IPS-15b (cell line): ENCODE data around the gene GJD4.

ENCODE experiments used
- H3K27me3 ChIP-seq: one replicate; pipeline ENCODE4 v1.6.1; 2013; ENCODE audit warnings: low read length; ENCODE audit not compliant: control insufficient read depth, insufficient read depth
- H3K36me3 ChIP-seq: one replicate; pipeline ENCODE4 v1.6.1; 2013; ENCODE audit warnings: low read length; ENCODE audit not compliant: control insufficient read depth, insufficient read depth
- H3K4me1 ChIP-seq: one replicate; pipeline ENCODE4 v1.6.1; 2013; ENCODE audit warnings: mild to moderate bottlenecking, low read length; ENCODE audit not compliant: control insufficient read depth, insufficient read depth
- H3K4me3 ChIP-seq: one replicate; pipeline ENCODE4 v1.5.1; 2013; ENCODE audit warnings: low read depth, low read length
- H3K9ac ChIP-seq: one replicate; pipeline ENCODE4 v1.6.1; 2013; ENCODE audit warnings: low read depth, mild to moderate bottlenecking, low read length
- H3K9me3 ChIP-seq: one replicate; pipeline ENCODE4 v1.6.1; 2013; ENCODE audit warnings: mild to moderate bottlenecking, low read length; ENCODE audit not compliant: control insufficient read depth, insufficient read depth

The GJD4 gene

GRCh38 chr10:35569111-35569707, 35.9 kb upstream of the GJD4 start:
- no peak overlapping the region for H3K4me3 ChIP-seq
- no peak overlapping the region for H3K9ac ChIP-seq
- no peaks in the 10 kb centered on the region for H3K9me3 ChIP-seq
- no peaks in the 10 kb centered on the region for H3K36me3 ChIP-seq
- no peaks in the 10 kb centered on the region for H3K27me3 ChIP-seq
- H3K4me1 ChIP-seq = peaks cover under 1% of the 10 kb centered on the region

GRCh38 chr10:35569836-35570235, 35.3 kb upstream of the GJD4 start:
- Histone ChIP-seq H3K9me3 (no peaks in the 10 kb centered on the region), H3K4me3 (no peak overlapping the region), H3K27me3 (no peaks in the 10 kb centered on the region), H3K4me1 (peaks cover 7% of the 10 kb centered on the region), H3K36me3 (no peaks in the 10 kb centered on the region), H3K9ac (no peak overlapping the region)

- H3K9me3 ChIP-seq = no peaks in the 10 kb centered on the region
Measured at GRCh38 chr10:35570397-35570796, 34.7 kb upstream of the GJD4 start.

DNA sequence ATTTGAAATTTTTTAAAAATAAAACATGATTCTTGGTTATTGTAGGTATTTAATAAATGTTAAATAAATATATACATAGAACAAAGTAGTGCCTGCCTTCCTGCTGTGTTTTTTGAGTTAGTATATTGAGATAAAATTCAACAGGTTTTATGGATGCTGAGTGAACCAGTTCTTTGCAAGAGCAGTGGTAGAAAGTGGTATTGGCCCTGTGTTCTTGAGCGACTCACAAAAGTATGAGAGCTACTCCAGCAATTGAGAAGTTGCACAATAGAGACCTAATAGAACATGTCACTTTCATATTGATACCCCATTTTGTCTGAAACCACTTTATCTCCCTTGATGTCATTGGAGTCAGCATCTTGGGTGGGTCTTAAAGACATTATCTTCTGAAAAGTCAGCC, 32.6 kb upstream of the GJD4 start:
- Histone ChIP-seq H3K4me1 (peaks cover 7% of the 10 kb centered on the region), H3K9ac (no peak overlapping the region), H3K36me3 (no peaks in the 10 kb centered on the region), H3K4me3 (no peak overlapping the region), H3K9me3 (no peaks in the 10 kb centered on the region), H3K27me3 (no peaks in the 10 kb centered on the region)

More at GRCh38 chr10:35570397-35570796, 34.7 kb upstream of the GJD4 start:
- H3K4me3 ChIP-seq = no peak overlapping the region
- peaks cover 7% of the 10 kb centered on the region for H3K4me1 ChIP-seq
- H3K36me3 ChIP-seq = no peaks in the 10 kb centered on the region
- H3K27me3 ChIP-seq = no peaks in the 10 kb centered on the region
- H3K9ac ChIP-seq = no peak overlapping the region

- Histone ChIP-seq H3K9ac (peak overlapping the region; percentile 9), H3K9me3 (no peaks in the 10 kb centered on the region), H3K27me3 (no peaks in the 10 kb centered on the region), H3K4me1 (peaks cover 7% of the 10 kb centered on the region), H3K36me3 (no peaks in the 10 kb centered on the region), H3K4me3 (no peak overlapping the region)
Measured at GRCh38 chr10:35573796-35574195, 31.3 kb upstream of the GJD4 start.

DNA sequence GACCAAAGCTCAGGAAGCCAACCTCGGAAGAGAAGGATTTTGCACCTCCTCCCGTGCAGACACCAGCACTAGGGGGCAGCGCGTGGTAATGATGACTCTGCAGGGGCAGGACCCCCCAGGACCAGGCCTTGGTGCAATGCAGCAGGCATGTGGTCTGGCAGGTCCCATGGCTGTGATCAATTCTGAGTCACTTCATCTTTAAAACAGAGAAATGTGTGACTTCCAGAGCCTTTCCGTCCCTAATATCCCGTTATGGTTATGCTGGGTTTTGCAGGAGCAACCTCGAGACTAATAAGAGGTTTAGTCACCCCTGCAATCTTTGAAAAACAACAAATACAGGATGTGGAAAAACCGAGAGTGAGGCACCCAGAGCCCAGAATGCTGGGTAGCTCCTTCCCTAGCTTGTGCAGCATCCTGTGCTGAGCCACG, 30.2 kb upstream of the GJD4 start:
- Histone ChIP-seq H3K9me3 (no peaks in the 10 kb centered on the region), H3K4me3 (no peak overlapping the region), H3K4me1 (peaks cover 7% of the 10 kb centered on the region), H3K27me3 (no peaks in the 10 kb centered on the region), H3K9ac (no peak overlapping the region), H3K36me3 (no peaks in the 10 kb centered on the region)

DNA sequence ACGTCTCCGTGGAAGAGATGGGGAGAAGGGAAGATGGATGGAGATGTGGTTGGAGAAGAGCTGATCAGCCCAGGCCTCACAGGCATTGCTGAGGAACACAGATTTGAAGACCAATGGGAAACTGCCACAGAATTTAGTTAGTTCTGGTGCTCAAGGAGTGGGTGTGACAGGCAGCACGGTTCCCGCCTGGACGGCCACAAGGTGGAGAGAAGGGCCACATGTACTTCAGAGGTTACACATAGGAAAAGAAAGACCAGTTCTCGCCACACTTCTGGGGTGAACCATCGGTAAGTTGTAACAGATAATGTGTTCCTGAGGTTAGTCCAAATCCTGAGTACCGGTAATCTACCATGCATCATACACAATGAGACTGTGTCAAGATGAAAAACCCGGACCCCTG, 29.5 kb upstream of the GJD4 start:
- H3K9ac ChIP-seq = no peak overlapping the region
- peaks cover 7% of the 10 kb centered on the region for H3K4me1 ChIP-seq
- H3K4me3 ChIP-seq = no peak overlapping the region
- H3K27me3 ChIP-seq = no peaks in the 10 kb centered on the region
- no peaks in the 10 kb centered on the region for H3K36me3 ChIP-seq
- H3K9me3 ChIP-seq = no peaks in the 10 kb centered on the region

- Histone ChIP-seq H3K36me3 (no peaks in the 10 kb centered on the region), H3K4me1 (peaks cover 7% of the 10 kb centered on the region), H3K27me3 (no peaks in the 10 kb centered on the region), H3K9ac (no peak overlapping the region), H3K9me3 (no peaks in the 10 kb centered on the region), H3K4me3 (no peak overlapping the region)
Measured at GRCh38 chr10:35576730-35577129, 28.4 kb upstream of the GJD4 start.

GRCh38 chr10:35577926-35578617, 27.1 kb upstream of the GJD4 start:
- Histone ChIP-seq H3K4me3 (no peak overlapping the region), H3K4me1 (peaks cover 7% of the 10 kb centered on the region), H3K36me3 (no peaks in the 10 kb centered on the region), H3K27me3 (no peaks in the 10 kb centered on the region), H3K9me3 (no peaks in the 10 kb centered on the region), H3K9ac (no peak overlapping the region)

DNA sequence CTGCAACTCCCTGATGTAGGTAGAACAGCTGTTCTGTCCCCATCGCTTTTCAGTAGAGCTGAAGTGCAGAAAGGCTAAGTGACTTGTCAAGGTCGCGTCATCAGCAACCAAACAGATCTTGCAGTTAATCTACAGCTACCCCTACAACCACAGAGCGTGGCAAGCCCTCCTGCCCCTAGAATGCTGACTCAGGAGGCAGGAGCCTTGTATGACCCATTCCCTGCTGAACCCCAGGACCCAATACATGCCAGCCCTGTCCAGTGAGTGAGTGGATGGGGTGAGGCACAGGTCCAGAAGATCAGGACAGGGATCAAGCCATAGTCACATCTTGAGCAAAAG, 26.6 kb upstream of the GJD4 start:
- H3K36me3 ChIP-seq = no peaks in the 10 kb centered on the region
- H3K4me1 ChIP-seq = peaks cover 7% of the 10 kb centered on the region
- no peak overlapping the region for H3K4me3 ChIP-seq
- no peaks in the 10 kb centered on the region for H3K9me3 ChIP-seq
- H3K9ac ChIP-seq = no peak overlapping the region
- H3K27me3 ChIP-seq = no peaks in the 10 kb centered on the region

GRCh38 chr10:35579116-35579515, 26.0 kb upstream of the GJD4 start:
- H3K4me3 ChIP-seq = no peak overlapping the region
- no peaks in the 10 kb centered on the region for H3K36me3 ChIP-seq
- no peaks in the 10 kb centered on the region for H3K27me3 ChIP-seq
- H3K9ac ChIP-seq = no peak overlapping the region
- peaks cover 7% of the 10 kb centered on the region for H3K4me1 ChIP-seq
- no peaks in the 10 kb centered on the region for H3K9me3 ChIP-seq

DNA sequence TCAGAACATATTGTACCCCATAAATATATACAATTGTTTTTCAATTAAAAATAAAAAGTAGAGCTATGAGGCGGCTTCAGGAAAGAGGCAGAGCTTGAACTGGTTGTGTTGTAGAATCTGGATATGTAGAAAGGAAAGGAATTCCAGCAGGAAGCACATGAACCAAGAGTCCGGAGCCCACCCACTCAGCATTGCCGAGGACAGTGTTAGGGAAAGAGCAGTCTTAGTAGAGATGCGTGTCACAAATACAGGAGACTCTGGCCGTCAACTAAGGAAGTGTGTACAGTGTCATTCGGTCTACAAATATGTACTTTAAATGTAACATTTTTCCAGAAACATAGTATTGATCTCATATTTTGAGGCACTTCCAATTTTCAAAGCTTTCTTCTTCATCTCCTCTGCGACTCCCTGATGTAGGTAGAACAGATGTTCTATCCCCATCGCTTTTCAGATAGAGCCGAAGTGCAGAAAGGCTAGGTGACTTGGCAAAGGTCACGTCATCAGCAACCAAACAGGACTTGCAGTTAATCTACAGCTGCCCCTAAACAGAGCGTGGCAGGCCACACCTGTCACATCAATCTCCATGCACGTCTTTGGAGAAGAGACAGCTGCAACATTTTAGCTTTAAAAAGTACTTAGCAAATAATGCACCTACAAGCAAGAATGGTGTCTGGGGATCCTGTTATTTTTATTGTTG, 25.3 kb upstream of the GJD4 start:
- no peak overlapping the region for H3K4me3 ChIP-seq
- H3K36me3 ChIP-seq = no peaks in the 10 kb centered on the region
- H3K27me3 ChIP-seq = no peaks in the 10 kb centered on the region
- H3K9ac ChIP-seq = no peak overlapping the region
- no peaks in the 10 kb centered on the region for H3K4me1 ChIP-seq
- H3K9me3 ChIP-seq = no peaks in the 10 kb centered on the region
